Suprapubic skin (tissue), 3 donors: Measurements from ENCODE around the gene TMEM95.

ENCODE experiments used
- POLR2A ChIP-seq, 2 donors: fragments of 450-650 bp; IDR thresholded peaks; one replicate each; pipeline ENCODE4 v1.6.1; 2017; ENCODE audit warnings: antibody characterized with exemption in 2 of 2, mild to moderate bottlenecking in 2 of 2, moderate library complexity in 2 of 2
- TF ChIP-seq, protein P1 (sequence below), 2 donors: fragments of 200-600 bp in 1 of 2; fragments of 450-650 bp in 1 of 2; sonication (generic) in 1 of 2; IDR thresholded peaks; one replicate each; pipeline ENCODE4 v1.5.1; 2016 to 2019; ENCODE audit warnings: antibody characterized with exemption in 2 of 2, mild to moderate bottlenecking in 1 of 2, moderate library complexity in 1 of 2

- TF ChIP-seq, protein P1, sequence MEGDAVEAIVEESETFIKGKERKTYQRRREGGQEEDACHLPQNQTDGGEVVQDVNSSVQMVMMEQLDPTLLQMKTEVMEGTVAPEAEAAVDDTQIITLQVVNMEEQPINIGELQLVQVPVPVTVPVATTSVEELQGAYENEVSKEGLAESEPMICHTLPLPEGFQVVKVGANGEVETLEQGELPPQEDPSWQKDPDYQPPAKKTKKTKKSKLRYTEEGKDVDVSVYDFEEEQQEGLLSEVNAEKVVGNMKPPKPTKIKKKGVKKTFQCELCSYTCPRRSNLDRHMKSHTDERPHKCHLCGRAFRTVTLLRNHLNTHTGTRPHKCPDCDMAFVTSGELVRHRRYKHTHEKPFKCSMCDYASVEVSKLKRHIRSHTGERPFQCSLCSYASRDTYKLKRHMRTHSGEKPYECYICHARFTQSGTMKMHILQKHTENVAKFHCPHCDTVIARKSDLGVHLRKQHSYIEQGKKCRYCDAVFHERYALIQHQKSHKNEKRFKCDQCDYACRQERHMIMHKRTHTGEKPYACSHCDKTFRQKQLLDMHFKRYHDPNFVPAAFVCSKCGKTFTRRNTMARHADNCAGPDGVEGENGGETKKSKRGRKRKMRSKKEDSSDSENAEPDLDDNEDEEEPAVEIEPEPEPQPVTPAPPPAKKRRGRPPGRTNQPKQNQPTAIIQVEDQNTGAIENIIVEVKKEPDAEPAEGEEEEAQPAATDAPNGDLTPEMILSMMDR (IDR thresholded peaks at IDR 0.05), result no peak
- TF ChIP-seq POLR2A (IDR thresholded peaks at IDR 0.05), result no peak
Measured at GRCh38 chr17:7341842-7342241, 13.1 kb upstream of the TMEM95 start.
